Loucy (cell line): ENCODE measurements around the gene KREMEN1.

Experiments
- EZH2phosphoT487 ChIP-seq: fragments of 200-600 bp; IDR thresholded peaks from 2 replicates; pipeline ENCODE4 v1.6.1; 2018; ENCODE audit warnings: antibody characterized with exemption, mild to moderate bottlenecking, moderate library complexity, borderline replicate concordance
- TF ChIP-seq, protein P1 (sequence below): fragments of 200-600 bp; sonication (generic); conservative IDR thresholded peaks from 2 replicates; pipeline ENCODE4 v1.5.1; 2014; ENCODE audit warnings: mild to moderate bottlenecking, antibody characterized with exemption, low read length

DNA sequence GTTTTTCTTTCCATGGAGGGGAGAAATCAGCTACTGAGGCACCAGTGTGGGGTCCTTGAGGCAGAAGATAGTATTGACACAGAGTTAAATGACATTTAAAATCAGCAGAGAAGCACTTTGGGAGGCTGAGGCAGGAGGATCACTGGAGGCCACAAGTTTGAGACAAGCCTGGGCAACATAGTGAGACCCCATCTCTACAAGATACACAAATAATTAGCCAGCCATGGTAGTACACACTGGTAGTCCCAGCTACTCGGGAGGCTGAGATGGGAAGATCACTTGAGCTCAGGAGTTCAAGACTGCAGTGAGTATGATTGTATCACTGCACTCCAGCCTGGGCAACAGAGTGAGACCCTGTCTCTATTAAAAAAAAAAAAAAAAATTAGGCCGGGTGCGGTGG, 38.1 kb downstream of the KREMEN1 start:
- no peak for TF ChIP-seq EZH2phosphoT487
- TF ChIP-seq, protein P1, sequence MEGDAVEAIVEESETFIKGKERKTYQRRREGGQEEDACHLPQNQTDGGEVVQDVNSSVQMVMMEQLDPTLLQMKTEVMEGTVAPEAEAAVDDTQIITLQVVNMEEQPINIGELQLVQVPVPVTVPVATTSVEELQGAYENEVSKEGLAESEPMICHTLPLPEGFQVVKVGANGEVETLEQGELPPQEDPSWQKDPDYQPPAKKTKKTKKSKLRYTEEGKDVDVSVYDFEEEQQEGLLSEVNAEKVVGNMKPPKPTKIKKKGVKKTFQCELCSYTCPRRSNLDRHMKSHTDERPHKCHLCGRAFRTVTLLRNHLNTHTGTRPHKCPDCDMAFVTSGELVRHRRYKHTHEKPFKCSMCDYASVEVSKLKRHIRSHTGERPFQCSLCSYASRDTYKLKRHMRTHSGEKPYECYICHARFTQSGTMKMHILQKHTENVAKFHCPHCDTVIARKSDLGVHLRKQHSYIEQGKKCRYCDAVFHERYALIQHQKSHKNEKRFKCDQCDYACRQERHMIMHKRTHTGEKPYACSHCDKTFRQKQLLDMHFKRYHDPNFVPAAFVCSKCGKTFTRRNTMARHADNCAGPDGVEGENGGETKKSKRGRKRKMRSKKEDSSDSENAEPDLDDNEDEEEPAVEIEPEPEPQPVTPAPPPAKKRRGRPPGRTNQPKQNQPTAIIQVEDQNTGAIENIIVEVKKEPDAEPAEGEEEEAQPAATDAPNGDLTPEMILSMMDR, result no peak
